PC-9 (cell line): Measurements from ENCODE around the gene HMGCR. TPM values are rescaled to one million over a fixed set of nuclear protein-coding genes. Genes with fewer than 3 reads are reported as not detected.

Experiments used
- BruUV-seq: library from RNA; stranded (reverse); fragments of 400-500 nt; replicated peaks from 2 replicates; lab custom pipeline; 2021; lab: Mats Ljungman, UMichigan
- CTCF ChIA-PET: fragments of 300-600 bp; sonication (Branson Sonifier 250); formaldehyde crosslinking; loops from one replicate; lab custom pipeline; 2022; ENCODE audit warnings: antibody characterized with exemption; lab: Charles Lee
- POLR2A ChIA-PET: fragments of 300-600 bp; sonication (Branson Sonifier 250); formaldehyde crosslinking; loops from one replicate; lab custom pipeline; 2022; ENCODE audit warnings: antibody characterized with exemption; ENCODE audit not compliant: unreplicated experiment; lab: Charles Lee
- DNase-seq, 2 experiments: peaks; one replicate each; pipeline versions ENCODE4 v3.0.0 to v3.0.0-alpha.2; 2015 to 2022; ENCODE audit warnings: mixed read lengths in 1 of 2
- H2AFZ ChIP-seq: fragments of 200-600 bp; sonication (generic); 2 replicates; pipeline ENCODE4 v1.8.1; 2017; ENCODE audit warnings: antibody characterized with exemption
- H3F3A ChIP-seq: fragments of 200-600 bp; sonication (generic); 2 replicates; pipeline ENCODE4 v1.8.1; 2017; ENCODE audit warnings: antibody characterized with exemption, mild to moderate bottlenecking, low read depth; ENCODE audit not compliant: insufficient read depth
- H3K27ac ChIP-seq: fragments of 200-600 bp; sonication (generic); 2 replicates; pipeline ENCODE4 v1.6.1; 2016; ENCODE audit warnings: mixed run types
- H3K27me3 ChIP-seq: fragments of 200-600 bp; sonication (generic); 2 replicates; pipeline ENCODE4 v1.6.1; 2016; ENCODE audit warnings: low read depth, mixed run types; ENCODE audit not compliant: insufficient read depth
- H3K36me3 ChIP-seq: fragments of 200-600 bp; sonication (generic); 2 replicates; pipeline ENCODE4 v1.6.1; 2016; ENCODE audit warnings: low read depth, mixed run types
- H3K4me1 ChIP-seq: fragments of 200-600 bp; sonication (generic); replicated peaks from 2 replicates; pipeline ENCODE4 v1.6.1; 2016; ENCODE audit warnings: mixed run types; ENCODE audit not compliant: insufficient read depth
- H3K4me2 ChIP-seq: fragments of 200-600 bp; sonication (generic); 2 replicates; pipeline ENCODE4 v1.6.1; 2017; ENCODE audit warnings: mixed run types
- H3K4me3 ChIP-seq: fragments of 200-600 bp; sonication (generic); 2 replicates; pipeline ENCODE4 v1.6.1; 2016; ENCODE audit warnings: mixed run types
- H3K79me2 ChIP-seq: fragments of 200-600 bp; sonication (generic); 2 replicates; pipeline ENCODE4 v1.6.1; 2017; ENCODE audit warnings: low read depth, mixed run types
- H3K9me2 ChIP-seq: fragments of 200-600 bp; sonication (generic); 2 replicates; pipeline ENCODE4 v1.8.1; 2017; ENCODE audit warnings: mild to moderate bottlenecking; ENCODE audit not compliant: insufficient read depth
- H3K9me3 ChIP-seq: fragments of 200-600 bp; sonication (generic); 2 replicates; pipeline ENCODE4 v1.8.1; 2016; ENCODE audit warnings: low read depth; ENCODE audit not compliant: insufficient read depth
- H4K20me1 ChIP-seq: fragments of 200-600 bp; sonication (generic); 2 replicates; pipeline ENCODE4 v1.8.1; 2017; ENCODE audit not compliant: insufficient read depth
- CTCF ChIP-seq: fragments of 200-600 bp; sonication (generic); conservative IDR thresholded peaks from 2 replicates; pipeline ENCODE4 v1.6.1; 2017; ENCODE audit warnings: mixed run types, antibody characterized with exemption, mild to moderate bottlenecking, moderate library complexity
- EZH2 ChIP-seq: fragments of 200-600 bp; sonication (generic); IDR thresholded peaks from 2 replicates; pipeline ENCODE4 v1.8.0; 2017; ENCODE audit warnings: antibody characterized with exemption, low read depth
- intact Hi-C: fragments of 100-400 bp; cut with micrococcal nuclease; formaldehyde crosslinking; loops from one replicate; pipeline ENCODE4 v1.10.0; 2022; ENCODE audit not compliant: unreplicated experiment
- total RNA-seq: library from RNA; stranded (reverse); gene quantifications from 2 replicates; pipeline ENCODE4 v1.2.3, GENCODE V29; 2021

Gene HMGCR
- total RNA-seq, 1 experiment from 2014 or later, result 86.8 TPM

DNA sequence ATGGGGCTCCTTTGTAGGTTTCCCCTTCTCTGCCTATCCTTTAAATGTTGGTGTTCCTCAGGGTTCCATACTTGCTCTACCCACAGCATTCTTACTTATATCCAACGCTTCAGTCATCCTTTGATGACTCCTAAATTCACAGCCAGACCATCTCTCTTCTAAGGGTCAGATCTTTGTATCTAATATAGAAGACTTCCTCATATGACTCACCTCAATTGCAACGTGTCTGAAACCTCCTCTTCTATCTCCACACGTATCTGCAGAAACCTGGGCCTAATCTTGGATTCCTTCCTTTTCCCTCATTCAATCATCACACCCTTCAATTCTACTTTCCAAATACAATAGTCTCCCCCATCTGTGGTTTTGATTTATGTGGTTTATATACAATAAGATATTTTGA, 68.3 kb downstream of the HMGCR start:
- POLR2A ChIA-PET, result no interaction called here
- CTCF ChIA-PET, result no interaction called here
- peak; percentile 2 to 52 for DNase-seq
- no peaks in the 10 kb centered on the region for H3K9me3 ChIP-seq
- no peak overlapping the region for H3K4me3 ChIP-seq
- peaks cover 9% of the 10 kb centered on the region; the same call in 1 of the 2 replicates for H3K4me1 ChIP-seq
- no peak overlapping the region for H2AFZ ChIP-seq
- no peak overlapping the region for H3K4me2 ChIP-seq
- no TSS peak for BruUV-seq
- H3K27me3 ChIP-seq, result no peaks in the 10 kb centered on the region
- no peaks in the 10 kb centered on the region for H3K9me2 ChIP-seq
- no peaks in the 10 kb centered on the region for H3F3A ChIP-seq
- intact Hi-C loops, result no loop called here
- no peaks in the 10 kb centered on the region for H4K20me1 ChIP-seq
- no peaks in the 10 kb centered on the region for H3K79me2 ChIP-seq
- no peak for TF ChIP-seq EZH2
- no peak for TF ChIP-seq CTCF
- peak overlapping the region; percentile 51 for H3K27ac ChIP-seq
- H3K36me3 ChIP-seq, result peaks cover 4% of the 10 kb centered on the region; the same call in 1 of the 2 replicates

Other genes starting within 250 kb of the HMGCR start
- 0.23 and 0.48 TPM in 2 replicates for gene ANKRD31, start 100.3 kb upstream of the HMGCR start, total RNA-seq
- 17.6 and 19.5 TPM in 2 replicates for gene CERT1, start 174.4 kb downstream of the HMGCR start, total RNA-seq
- 19.2 and 20.9 TPM in 2 replicates for gene POLK, start 174.7 kb downstream of the HMGCR start, total RNA-seq